ACC112 (cell line): Measurements from ENCODE around the gene ACACA.
A peak's percentile ranks its signal among the peaks of the same experiment; 100 is the strongest.
"Not testable (repeated sequence)": the region's sequence is repeated elsewhere in the genome, so short reads cannot be mapped to it uniquely, and the experiment has no call there.

Experiments used
- H2AFZ ChIP-seq: fragments of 200-600 bp; sonication (generic); one replicate; pipeline ENCODE4 v1.6.0; 2017; ENCODE audit warnings: antibody characterized with exemption, low read length; ENCODE audit not compliant: unreplicated experiment
- H3K27ac ChIP-seq: fragments of 200-600 bp; sonication (generic); 2 replicates; pipeline ENCODE4 v1.5.1; 2014; ENCODE audit warnings: low read depth, mild to moderate bottlenecking, antibody characterized with exemption, low read length, moderate library complexity
- H3K27me3 ChIP-seq: fragments of 200-600 bp; sonication (generic); 2 replicates; pipeline ENCODE4 v1.6.1; 2014; ENCODE audit warnings: mild to moderate bottlenecking, antibody characterized with exemption, low read length, moderate library complexity, mixed read lengths; ENCODE audit not compliant: insufficient read depth
- H3K36me3 ChIP-seq: fragments of 200-600 bp; sonication (generic); 2 replicates; pipeline ENCODE4 v1.6.1; 2016; ENCODE audit warnings: mild to moderate bottlenecking, antibody characterized with exemption, low read length, moderate library complexity, mixed read lengths; ENCODE audit not compliant: insufficient read depth
- H3K4me1 ChIP-seq: fragments of 200-600 bp; sonication (generic); one replicate; pipeline ENCODE4 v1.6.1; 2016; ENCODE audit warnings: low read length, mixed read lengths; ENCODE audit not compliant: insufficient read depth, unreplicated experiment, control insufficient read depth
- H3K4me3 ChIP-seq: fragments of 200-600 bp; sonication (generic); 2 replicates; pipeline ENCODE4 v1.5.1; 2014; ENCODE audit warnings: mild to moderate bottlenecking, low read depth, low read length
- H3K79me2 ChIP-seq: fragments of 200-600 bp; sonication (generic); one replicate; pipeline ENCODE4 v1.6.0; 2016; ENCODE audit warnings: low read length; ENCODE audit not compliant: control insufficient read depth, unreplicated experiment, insufficient read depth

Gene ACACA

GRCh38 chr17:37429039-37429438 lies 22.4 kb upstream of the ACACA start:
- Histone ChIP-seq H3K27me3 (no peaks in the 10 kb centered on the region), H3K4me3 (no peak overlapping the region), H2AFZ (no peak overlapping the region), H3K36me3 (peaks cover 19% of the 10 kb centered on the region), H3K4me1 (peaks cover 13% of the 10 kb centered on the region), H3K27ac (0 out of 2 replicates have a peak overlapping the region, but pooled peaks have one; percentile 39), H3K79me2 (peaks cover 13% of the 10 kb centered on the region)

- Histone ChIP-seq H3K79me2 (peaks cover 9% of the 10 kb centered on the region), H3K27ac (no peak overlapping the region), H2AFZ (no peak overlapping the region), H3K36me3 (peaks cover 17% of the 10 kb centered on the region), H3K27me3 (no peaks in the 10 kb centered on the region), H3K4me1 (peaks cover 10% of the 10 kb centered on the region), H3K4me3 (no peak overlapping the region)
Observed at GRCh38 chr17:37425268-37425667, 18.6 kb upstream of the ACACA start.

GRCh38 chr17:37422971-37423625 lies 16.5 kb upstream of the ACACA start:
- peaks cover 17% of the 10 kb centered on the region for H3K36me3 ChIP-seq

GRCh38 chr17:37417852-37418251 lies 11.2 kb upstream of the ACACA start:
- Histone ChIP-seq H3K4me3 (no peak overlapping the region), H3K36me3 (peaks cover 12% of the 10 kb centered on the region; the same call in 1 of the 2 replicates), H3K79me2 (peaks cover 12% of the 10 kb centered on the region), H2AFZ (no peak overlapping the region), H3K27ac (no peak overlapping the region), H3K27me3 (no peaks in the 10 kb centered on the region), H3K4me1 (peaks cover 4% of the 10 kb centered on the region)

More at GRCh38 chr17:37422971-37423625, 16.5 kb upstream of the ACACA start:
- H3K27ac ChIP-seq, result no peak overlapping the region
- no peaks in the 10 kb centered on the region for H3K4me1 ChIP-seq
- H3K27me3 ChIP-seq, result no peaks in the 10 kb centered on the region
- no peak overlapping the region for H3K4me3 ChIP-seq
- peaks cover 14% of the 10 kb centered on the region for H3K79me2 ChIP-seq
- no peak overlapping the region for H2AFZ ChIP-seq

GRCh38 chr17:37413875-37414519 lies 7.4 kb upstream of the ACACA start:
- peaks cover 13% of the 10 kb centered on the region for H3K79me2 ChIP-seq
- peaks cover 4% of the 10 kb centered on the region for H3K4me1 ChIP-seq
- no peak overlapping the region for H3K27ac ChIP-seq
- H3K36me3 ChIP-seq, result peaks cover 16% of the 10 kb centered on the region
- H2AFZ ChIP-seq, result no peak overlapping the region
- no peaks in the 10 kb centered on the region for H3K27me3 ChIP-seq
- no peak overlapping the region for H3K4me3 ChIP-seq

GRCh38 chr17:37410357-37410756 lies 3.7 kb upstream of the ACACA start:
- Histone ChIP-seq H3K4me1 (peaks cover 6% of the 10 kb centered on the region), H3K27me3 (no peaks in the 10 kb centered on the region), H3K79me2 (peaks cover 43% of the 10 kb centered on the region), H3K36me3 (peaks cover 14% of the 10 kb centered on the region), H3K4me3 (no peak overlapping the region), H3K27ac (no peak overlapping the region), H2AFZ (no peak overlapping the region)

GRCh38 chr17:37408145-37408479 lies 1.5 kb upstream of the ACACA start:
- H3K4me3 ChIP-seq, result peak overlapping the region; percentile 99; the same call in 1 of the 2 replicates
- peaks cover 20% of the 10 kb centered on the region for H3K4me1 ChIP-seq
- H3K27ac ChIP-seq, H3K27me3 ChIP-seq, H3K36me3 ChIP-seq, H2AFZ ChIP-seq: not testable (repeated sequence)
- peaks cover 64% of the 10 kb centered on the region for H3K79me2 ChIP-seq

- peaks cover 1% of the 10 kb centered on the region; the same call in 1 of the 2 replicates for H3K36me3 ChIP-seq
- peak overlapping the region; percentile 90 for H2AFZ ChIP-seq
- no peaks in the 10 kb centered on the region for H3K27me3 ChIP-seq
- H3K4me1 ChIP-seq, result peaks cover 21% of the 10 kb centered on the region
- H3K4me3 ChIP-seq, result peak overlapping the region; percentile 100
- H3K27ac ChIP-seq, result peak overlapping the region; percentile 53
- peaks cover 72% of the 10 kb centered on the region for H3K79me2 ChIP-seq
Observed at GRCh38 chr17:37405955-37406634, 541 bp downstream of the ACACA start.

- not testable (repeated sequence) for H3K36me3 ChIP-seq, H3K27ac ChIP-seq, H3K27me3 ChIP-seq, H2AFZ ChIP-seq
- Histone ChIP-seq H3K79me2 (peaks cover 69% of the 10 kb centered on the region), H3K4me1 (peaks cover 21% of the 10 kb centered on the region), H3K4me3 (peak overlapping the region; percentile 100)
Observed at GRCh38 chr17:37405522-37405921, 1.1 kb downstream of the ACACA start.

- Histone ChIP-seq H3K79me2 (peaks cover 30% of the 10 kb centered on the region), H3K27ac (no peak overlapping the region), H3K27me3 (no peaks in the 10 kb centered on the region), H3K36me3 (no peaks in the 10 kb centered on the region), H2AFZ (no peak overlapping the region), H3K4me1 (peaks cover 22% of the 10 kb centered on the region), H3K4me3 (no peak overlapping the region)
Observed at GRCh38 chr17:37400505-37400904, 6.1 kb downstream of the ACACA start.
